GM23338 (cell line): ENCODE results near the gene CALM1.

Source experiments
- CREB1 ChIP-seq: fragments of 250-450 bp; sonication (Bioruptor Pico); IDR thresholded peaks from 2 replicates; pipeline ENCODE4 v1.5.0; 2020; ENCODE audit warnings: low read depth, mild to moderate bottlenecking, moderate library complexity
- CTCF ChIP-seq, 2 experiments: fragments of 200-600 bp in 1 of 2; sonication (generic) in 1 of 2; conservative IDR thresholded peaks; 2 replicates each; pipeline versions ENCODE4 v1.5.1 to v1.6.1; 2016 to 2017; ENCODE audit warnings: antibody characterized with exemption in 2 of 2, low read depth in 2 of 2, mild to moderate bottlenecking in 2 of 2, moderate library complexity in 1 of 2
- ETS1 ChIP-seq: IDR thresholded peaks from 2 replicates; pipeline ENCODE4 v1.6.1; 2016; ENCODE audit warnings: antibody characterized with exemption
- EZH2 ChIP-seq: fragments of 200-600 bp; sonication (generic); IDR thresholded peaks from one replicate; pipeline ENCODE4 v1.8.0; 2017; ENCODE audit warnings: antibody characterized with exemption, mild to moderate bottlenecking, low read depth; ENCODE audit not compliant: unreplicated experiment
- EZH2phosphoT487 ChIP-seq: fragments of 200-600 bp; sonication (generic); IDR thresholded peaks from one replicate; pipeline ENCODE4 v1.8.1; 2018; ENCODE audit warnings: antibody characterized with exemption; ENCODE audit not compliant: unreplicated experiment
- JUNB ChIP-seq: IDR thresholded peaks from one replicate; pipeline ENCODE4 v1.6.1; 2016; ENCODE audit warnings: antibody characterized with exemption; ENCODE audit not compliant: unreplicated experiment
- NANOG ChIP-seq: IDR thresholded peaks from 2 replicates; pipeline ENCODE4 v1.6.1; 2016; ENCODE audit warnings: antibody characterized with exemption, borderline replicate concordance
- POLR2AphosphoS5 ChIP-seq: IDR thresholded peaks from 2 replicates; pipeline ENCODE4 v1.6.1; 2016; ENCODE audit warnings: antibody characterized with exemption, low read depth
- ZNF114 ChIP-seq: fragments of 250-450 bp; sonication (Bioruptor Pico); IDR thresholded peaks from 2 replicates; pipeline ENCODE4 v1.5.0; 2020; ENCODE audit warnings: mild to moderate bottlenecking, moderate library complexity
- ZNF462 ChIP-seq: fragments of 250-450 bp; sonication (Bioruptor Pico); IDR thresholded peaks from 2 replicates; pipeline ENCODE4 v1.5.0; 2020; ENCODE audit warnings: mild to moderate bottlenecking, moderate library complexity

GRCh38 chr14:90450151-90450550 is 53.3 kb downstream of the CALM1 start:
- TF ChIP-seq EZH2 (no peak), CTCF (conservative IDR thresholded peaks at IDR 0.05; ENCODE audit: low read depth in 2 of 2) (no peak), POLR2AphosphoS5 (no peak), ZNF114 (CRISPR knock-in tag) (no peak), CREB1 (no peak), NANOG (no peak), ETS1 (no peak), ZNF462 (no peak), EZH2phosphoT487 (no peak), JUNB (no peak)
